GM18870 (cell line): ENCODE measurements around the gene SS18L1.
"Not testable (repeated sequence)": the region's sequence is repeated elsewhere in the genome, so short reads cannot be mapped to it uniquely, and the experiment has no call there.

Experiments used
- ATAC-seq: cut with Tn5 transposase; IDR thresholded peaks from one replicate; pipeline ENCODE4 v1.9.1; 2021; ENCODE audit warnings: moderate library complexity; ENCODE audit not compliant: unreplicated experiment

The SS18L1 gene, protein sequence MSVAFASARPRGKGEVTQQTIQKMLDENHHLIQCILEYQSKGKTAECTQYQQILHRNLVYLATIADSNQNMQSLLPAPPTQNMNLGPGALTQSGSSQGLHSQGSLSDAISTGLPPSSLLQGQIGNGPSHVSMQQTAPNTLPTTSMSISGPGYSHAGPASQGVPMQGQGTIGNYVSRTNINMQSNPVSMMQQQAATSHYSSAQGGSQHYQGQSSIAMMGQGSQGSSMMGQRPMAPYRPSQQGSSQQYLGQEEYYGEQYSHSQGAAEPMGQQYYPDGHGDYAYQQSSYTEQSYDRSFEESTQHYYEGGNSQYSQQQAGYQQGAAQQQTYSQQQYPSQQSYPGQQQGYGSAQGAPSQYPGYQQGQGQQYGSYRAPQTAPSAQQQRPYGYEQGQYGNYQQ

DNA sequence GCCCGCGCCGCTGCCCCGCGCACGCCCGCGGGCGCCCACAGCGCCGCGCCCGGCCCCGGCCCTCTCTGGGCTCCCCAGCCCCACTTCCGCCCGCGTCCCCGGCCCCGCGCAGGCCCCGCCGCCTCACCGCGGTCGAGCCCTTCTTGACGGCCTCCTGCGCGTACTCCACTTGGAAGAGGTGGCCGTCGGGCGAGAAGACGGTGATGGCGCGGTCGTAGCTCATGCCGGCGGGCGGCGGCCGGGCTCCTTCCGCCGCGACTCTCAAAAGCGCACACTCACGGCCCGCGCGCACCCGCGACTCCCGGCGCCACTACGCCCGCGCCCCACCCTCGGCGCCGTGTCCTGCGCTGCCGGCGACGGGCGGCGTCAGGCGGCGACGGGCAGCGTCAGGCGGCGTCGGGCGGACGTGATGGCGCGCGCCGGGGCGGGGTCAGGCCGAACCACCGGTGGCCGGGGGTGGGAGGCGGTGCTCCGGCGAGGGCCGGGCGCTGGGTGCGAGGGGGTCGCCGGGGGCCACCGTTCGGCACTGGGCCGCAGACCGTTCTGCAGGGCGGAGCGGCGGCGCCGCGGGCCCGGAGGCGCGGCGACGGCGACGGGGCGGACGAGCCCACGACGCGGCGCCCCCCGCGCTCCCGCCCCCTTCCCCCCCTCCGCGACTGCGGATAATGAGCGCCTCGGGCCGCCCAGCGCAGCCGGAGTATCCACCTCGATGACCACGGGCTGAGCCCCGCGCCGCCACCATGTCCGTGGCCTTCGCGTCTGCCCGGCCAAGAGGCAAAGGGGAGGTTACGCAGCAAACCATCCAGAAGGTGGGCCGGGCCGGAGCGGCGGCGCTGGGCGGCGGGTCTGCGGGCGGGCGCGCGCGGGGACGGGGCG lies at the start of gene SS18L1, which contains the start of gene PSMA7:
Gene SS18L1, plus strand, starts transcription at position 689 of the 876 bp plus-strand sequence. Its CDS starts 52 bp downstream, at position 741.
Gene PSMA7, minus strand, starts transcription at position 314 of the 876 bp plus-strand sequence. Its CDS starts 91 bp downstream, at position 223.
- peak; percentile 42 for ATAC-seq

DNA sequence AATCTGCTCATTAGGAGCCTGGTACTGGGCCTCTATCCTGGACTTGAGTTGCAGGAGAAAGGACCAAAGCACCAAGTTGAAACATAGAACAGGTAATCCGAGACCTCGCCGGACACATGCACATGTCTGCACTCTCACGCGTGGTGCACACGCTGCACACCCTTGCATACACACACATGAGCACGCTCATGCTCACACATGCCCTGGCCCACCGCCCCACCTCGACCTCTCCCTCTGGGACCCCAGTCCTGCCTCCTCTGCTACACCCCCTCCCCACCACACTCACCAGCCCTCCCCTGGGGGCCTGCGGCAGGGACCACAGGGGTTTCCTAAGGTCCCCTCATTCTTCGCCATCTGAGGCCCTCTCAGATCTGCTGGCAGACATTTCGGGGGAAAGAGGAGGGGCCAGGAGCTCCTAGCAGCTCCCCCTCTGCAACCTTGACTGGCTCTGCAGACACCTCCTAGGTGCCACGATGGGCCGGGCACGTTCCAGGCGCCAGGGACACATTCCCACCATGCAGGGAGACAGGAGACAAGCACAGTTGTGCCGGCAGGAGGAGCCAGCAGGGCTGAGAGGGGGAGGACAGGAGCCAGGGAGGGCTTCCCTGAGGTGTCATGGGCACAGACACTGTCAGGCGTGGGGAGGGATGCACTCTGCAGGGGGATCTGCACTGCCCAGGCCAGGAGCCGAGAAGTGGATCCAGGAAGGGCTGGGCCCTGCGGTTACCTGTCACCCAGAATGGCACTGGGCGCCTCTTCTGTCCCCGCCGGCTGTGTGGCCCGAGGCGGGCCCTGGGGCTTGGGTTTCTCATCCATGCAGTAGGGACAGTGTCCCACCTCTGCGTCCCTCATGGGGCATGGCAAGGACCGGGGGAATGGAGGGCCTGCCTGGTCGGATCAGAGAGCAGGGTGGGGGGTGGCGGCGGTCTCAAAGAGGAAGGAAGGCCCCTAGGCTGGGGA lies 46.9 kb upstream of the SS18L1 start:
- ATAC-seq: no peak

DNA sequence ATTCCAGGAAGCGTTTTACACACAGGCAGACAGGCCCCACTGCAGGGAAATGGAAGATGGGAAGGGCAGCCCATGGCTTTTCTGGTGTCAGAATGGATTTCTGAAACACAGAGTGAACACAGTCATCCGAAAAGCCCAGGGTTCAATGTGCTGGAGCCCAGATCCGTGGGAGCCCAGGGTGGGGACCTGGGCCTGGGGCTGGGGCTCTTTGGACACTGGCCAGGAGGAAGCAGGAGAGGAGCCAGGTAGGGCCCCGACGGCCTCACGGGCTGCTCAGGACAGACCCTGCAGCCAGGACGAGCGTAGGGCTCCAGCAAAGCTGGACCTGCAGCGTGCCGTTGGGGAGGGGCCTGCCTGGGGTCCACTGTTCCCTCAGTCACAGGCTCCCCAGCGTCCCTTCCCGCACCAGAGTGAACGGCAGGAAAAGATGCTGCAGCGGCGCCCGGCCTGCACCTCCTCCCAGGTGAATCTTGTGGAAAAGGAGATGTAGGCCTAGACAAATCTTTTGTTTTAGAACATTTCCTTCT lies 45.6 kb upstream of the SS18L1 start:
- ATAC-seq: no peak

DNA sequence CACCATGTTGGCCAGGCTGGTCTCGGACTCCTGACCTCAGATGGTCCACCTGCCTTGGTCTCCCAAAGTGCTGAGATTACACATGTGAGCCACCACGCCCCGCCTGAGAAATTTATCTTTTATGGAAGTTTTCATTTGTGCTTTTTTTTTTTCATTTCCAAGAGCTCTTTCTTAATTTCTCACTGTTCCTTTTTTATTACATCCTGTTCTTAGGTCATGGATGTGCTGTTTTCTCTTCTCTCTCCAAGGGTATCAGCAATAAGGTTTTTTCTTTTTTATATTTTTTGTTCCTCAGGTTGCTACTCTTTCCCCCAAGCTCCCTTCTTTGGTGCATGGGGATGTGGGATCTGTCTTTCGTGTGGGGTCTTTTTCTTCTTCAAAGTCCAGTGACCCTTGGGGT lies 42.5 kb upstream of the SS18L1 start:
- ATAC-seq: no peak

DNA sequence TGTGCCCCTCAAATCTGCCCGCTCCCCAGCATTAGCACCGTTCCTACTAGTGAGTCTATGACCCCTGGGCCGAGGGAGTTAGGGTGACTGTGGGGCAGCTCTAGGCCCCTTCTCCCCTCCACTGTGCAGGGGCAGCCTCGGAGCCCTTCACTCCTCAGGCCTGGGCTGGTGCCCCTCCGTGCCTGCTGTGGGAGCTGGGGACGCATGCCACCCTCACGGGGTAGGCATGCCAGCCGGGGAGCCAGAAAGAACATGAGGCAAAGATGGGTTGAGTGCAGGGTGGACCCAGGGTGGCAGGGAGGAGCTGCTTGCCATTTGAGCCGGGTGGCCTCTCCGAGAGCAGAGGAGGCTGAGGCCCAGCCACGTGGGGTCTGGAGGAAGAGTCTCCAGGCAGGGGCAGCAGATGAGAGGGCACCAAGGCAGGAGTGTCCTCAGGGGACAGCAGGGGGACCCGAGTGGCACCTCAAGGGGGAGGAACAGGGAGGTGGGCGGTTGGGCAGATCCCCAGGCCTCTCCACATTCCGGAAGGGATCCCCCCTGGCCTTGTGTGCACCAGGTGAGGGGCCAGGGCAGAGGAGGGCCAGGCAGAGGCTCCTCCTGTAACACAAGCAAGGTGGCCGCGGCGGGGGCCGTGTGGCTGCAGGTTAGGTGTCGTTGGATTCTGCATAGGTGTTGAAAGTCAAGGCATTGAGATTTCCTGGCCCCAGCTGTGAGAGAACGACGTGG lies 39.9 kb upstream of the SS18L1 start:
- no peak for ATAC-seq

DNA sequence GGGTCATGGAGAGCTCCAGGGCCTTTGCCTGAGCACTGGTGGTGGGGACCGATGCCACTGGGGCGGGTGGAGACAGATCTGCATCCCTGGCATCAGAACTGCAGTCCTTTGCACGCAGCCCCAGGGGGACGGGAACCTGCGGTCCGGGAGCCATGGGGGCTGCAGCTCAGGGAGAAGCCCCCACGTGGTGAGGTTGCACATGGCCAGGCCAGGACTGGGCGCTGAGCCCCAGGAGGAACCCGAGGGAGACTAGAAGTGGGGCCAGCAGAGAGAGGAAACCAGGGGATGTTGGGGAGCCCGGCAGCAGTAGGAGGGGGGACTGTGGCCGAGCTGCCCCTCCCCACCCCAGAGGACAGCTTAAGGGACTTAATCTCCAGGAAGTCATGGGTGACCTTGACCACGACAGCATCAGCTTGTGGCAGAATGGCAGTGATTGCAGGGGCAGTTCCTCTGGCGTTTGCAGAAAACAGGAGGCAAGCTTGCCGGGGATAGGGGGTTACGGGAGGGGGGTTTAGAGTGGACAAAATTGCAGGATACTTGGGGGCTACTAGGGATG lies 39.3 kb upstream of the SS18L1 start:
- ATAC-seq: no peak

DNA sequence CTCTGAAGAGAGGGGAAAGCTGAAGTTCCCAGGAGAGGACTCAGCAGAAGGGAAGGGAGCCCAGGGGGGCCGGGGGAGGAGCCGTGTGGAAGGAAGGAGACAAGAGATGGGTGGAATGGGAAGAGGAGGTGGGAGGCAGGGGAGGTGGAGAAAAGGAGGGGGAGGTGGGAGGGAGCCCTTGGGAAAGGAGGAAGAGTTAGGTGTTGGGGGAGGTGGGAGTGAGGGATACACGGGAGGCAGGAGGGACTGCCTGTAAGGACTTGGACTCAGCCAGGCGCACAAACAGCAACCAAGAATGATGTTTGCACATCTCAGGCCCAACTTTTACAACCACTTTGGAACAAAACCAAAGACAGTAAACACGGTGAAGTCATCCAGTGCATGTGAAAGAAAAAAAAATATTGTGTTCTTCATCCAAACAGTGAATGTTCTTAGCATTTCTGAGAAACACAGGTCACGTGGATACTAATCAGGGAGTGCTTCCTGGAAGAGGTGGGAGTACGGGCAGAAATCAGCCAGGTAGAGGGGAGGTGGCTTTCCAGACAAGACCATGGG lies 38.7 kb upstream of the SS18L1 start:
- ATAC-seq: no peak

DNA sequence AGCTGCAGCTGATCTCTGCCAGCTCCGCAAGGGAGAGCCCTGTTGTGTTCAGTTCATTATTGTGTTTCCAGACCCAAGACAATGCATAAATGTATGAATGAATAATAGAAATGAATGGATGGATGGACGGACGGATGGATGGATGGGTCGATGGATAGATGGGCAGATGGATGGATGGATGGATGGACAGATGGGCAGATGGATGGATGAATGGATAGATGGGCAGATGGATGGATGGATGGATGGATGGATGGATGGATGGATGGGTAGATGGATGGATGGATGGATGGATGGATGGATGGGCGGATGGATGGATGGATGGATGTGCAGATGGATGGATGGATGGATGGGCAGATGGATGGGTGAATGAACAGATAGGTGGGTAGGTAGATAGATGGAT lies 38.0 kb upstream of the SS18L1 start:
- ATAC-seq: no peak

DNA sequence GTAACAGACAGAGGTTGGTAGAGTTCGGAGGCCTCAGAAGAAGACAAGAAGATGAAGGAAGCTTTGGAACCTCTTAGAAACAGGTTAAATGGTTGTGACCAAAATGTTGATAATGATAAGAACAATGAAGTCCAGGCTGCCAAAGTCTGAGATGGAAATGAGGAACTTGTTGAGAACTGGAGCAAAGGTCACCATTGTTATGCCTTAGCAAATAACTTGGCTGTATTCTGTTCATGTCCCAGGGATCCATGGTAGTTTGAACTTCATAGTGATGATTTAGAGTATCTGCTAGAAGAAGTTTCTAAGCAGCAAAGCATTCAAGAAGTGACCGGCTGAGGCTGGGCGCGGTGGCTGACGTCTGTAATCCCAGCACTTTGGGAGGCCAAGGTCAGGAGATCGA lies 32.4 kb upstream of the SS18L1 start:
- ATAC-seq: no peak

DNA sequence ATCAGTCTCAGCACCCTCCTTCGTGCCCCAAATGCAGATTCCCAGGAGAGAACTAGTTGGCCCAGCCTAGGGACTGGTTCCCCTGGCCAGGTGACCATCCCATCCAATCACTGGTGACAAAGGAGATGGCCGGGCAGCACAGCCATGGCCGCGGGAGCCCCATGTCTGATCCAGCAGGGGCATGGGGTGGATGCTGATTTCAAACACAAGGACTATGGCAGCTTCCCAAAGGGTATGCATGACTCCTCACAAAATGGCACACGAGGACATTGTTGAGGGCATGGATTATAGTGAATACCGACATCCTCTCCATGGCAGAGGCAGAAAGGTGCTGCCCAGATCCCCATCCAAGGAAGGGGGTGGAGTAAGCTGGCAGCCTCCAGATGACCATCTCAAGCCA lies 31.2 kb upstream of the SS18L1 start:
- ATAC-seq: no peak

DNA sequence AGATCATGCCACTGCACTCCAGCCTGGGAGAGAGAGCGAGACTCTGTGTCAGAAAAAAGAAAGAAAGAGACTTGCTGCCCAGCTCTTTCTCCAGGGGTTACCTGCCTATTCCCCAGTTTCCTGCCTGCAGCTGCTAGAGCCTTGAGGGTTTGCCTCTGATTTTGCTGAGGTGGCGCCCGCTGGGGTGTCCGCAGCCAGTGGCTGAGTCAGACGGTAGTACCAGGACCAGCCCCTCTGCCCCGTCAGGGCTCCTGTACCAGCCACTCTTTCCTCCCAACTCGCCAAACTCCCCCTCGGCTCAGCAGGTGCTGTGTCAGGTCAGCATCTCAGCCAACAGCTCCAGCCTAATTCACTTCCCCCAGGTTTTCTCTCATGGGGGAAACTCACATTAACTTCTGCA lies 28.7 kb upstream of the SS18L1 start:
- no peak for ATAC-seq

DNA sequence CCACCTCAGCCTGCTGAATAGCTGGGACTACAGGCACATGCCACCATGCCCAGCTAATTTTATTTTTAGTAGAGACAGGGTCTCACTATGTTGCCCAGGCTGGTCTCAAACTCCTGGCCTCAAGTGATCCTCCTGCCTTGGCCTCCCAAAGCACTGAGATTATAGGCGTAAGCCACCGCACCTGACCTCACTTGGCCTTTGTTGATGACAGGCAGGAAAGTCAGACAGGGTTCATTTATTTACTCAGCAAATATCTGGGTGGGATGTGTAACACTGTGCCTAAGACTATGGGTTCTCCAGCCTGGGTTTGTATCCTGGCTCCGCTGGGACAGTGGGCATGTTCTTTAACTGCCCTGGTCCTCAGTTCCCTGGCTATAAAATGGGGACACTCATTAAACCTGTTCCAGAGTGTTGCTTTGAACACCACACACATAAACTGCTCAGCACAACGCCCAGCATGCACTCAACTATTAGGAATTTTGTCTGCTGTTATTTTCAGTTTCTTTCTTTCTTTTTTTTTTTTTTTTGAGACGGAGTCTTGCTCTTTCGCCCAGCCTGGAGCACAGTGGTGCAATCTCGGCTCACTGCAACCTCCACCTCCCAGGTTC lies 27.7 kb upstream of the SS18L1 start:
- ATAC-seq: not testable (repeated sequence)

DNA sequence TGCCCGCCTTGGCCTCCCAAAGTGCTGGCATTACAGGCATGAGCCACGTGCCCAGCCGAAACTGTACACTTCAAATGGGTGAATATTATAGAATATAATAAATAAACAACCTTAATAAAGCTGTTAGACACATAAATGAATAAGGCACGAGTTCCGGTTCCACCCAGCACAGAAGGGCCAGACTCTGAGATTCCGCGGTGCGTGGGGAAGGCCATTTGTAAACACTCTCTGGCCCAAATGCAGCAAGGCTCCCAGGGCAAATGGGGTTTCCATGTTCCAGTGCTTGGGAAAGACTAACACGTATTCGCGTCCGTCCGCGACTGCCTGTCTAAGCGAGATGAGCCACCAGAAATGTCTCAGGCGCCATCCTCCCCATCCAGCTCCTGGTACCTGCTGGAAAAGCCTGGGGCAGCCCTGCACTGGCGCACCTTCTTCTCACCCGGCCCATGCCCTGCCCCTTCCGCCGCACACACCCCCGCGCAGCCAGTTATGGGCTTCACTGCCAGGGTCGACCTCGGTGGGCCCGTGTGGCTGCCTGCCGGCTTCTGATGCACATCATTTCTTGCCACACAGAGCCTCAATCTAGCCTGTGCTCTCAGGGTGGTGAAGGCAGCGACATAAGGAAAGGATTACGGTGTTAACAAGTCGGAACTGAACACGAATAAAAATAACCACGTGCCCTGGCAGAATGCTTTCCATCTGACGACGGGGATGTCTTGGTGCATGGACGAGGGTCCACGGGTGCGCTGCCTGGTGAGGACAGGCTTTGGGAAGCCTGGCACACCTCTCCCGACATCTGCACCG lies 26.8 kb upstream of the SS18L1 start:
- ATAC-seq: no peak

DNA sequence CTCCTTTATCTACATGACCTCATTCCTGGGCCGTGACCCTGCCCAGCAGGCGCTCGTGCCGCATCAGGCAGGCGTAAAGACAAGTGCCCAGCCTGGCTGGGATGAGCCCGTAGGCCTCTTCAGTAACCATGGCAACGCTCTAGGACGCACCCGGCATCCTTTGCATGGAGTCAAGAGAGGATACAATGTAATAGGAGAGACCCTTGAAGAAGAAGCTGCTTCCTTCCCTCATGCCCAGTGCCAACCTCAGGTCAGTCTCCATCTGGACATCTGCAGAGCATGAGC lies 26.3 kb upstream of the SS18L1 start:
- no peak for ATAC-seq

DNA sequence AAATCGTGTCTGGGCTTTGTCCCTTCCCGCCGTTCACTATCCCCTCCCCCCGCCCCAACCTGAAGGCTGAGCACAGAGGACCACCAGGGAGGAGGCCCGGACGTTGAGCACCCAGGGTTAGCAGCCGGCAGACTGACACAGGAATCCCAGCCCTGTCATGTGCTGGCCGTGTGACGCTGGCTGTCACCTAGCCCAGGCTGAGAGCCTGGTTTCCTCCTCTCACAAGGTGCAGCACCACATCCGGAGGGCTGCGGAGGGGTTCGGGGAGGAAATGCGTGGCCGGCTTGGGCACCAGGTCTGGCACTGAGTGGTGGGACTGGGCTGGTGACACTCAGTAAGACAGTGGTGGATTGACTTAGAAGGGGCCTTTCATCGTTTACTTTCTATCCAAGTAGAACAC lies 25.9 kb upstream of the SS18L1 start:
- ATAC-seq: no peak

DNA sequence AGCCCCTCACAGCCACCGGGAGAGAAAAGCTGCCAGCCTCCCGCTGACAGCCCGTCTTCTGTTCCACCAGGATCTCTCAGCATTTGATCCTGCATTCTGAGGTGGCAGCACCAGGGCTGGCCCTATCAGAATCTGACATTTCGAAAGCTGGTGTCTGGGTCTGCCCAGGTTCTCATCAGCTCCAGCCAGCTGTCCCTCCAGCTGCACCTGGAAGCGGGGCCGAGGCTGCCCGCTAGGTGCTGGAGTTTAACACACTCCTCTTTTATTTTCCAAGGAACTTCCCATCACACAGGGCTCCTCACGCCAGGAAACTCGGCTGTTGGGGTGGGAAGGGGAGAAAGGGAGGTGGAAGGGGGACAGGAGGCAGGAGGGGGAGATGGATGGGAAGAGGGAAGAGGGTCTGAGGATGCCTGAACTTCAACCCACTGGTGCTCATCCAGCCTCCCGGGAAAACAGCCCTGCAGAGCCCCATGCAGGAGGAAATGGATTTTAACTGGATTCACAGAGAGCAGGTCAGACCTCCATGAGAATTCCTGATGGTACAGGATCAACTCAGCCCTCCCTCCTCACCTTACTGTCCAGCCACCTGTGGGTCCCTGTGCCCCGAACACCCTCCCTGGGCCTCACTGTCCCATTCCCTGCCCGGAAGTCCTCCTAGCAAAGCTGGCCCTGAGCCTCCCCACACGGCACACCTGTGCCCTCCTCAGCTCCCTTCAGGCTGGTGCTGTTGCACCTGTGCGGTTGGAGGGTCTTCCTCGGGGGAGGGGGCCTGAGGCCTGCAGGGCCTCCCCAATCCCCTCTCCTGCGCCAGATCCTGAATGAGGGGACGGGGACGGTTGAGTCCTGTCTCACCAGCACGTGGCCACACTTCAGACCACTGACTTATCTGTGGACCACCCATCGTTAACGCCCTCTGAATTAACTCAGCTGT lies 25.2 kb upstream of the SS18L1 start:
- ATAC-seq: no peak

DNA sequence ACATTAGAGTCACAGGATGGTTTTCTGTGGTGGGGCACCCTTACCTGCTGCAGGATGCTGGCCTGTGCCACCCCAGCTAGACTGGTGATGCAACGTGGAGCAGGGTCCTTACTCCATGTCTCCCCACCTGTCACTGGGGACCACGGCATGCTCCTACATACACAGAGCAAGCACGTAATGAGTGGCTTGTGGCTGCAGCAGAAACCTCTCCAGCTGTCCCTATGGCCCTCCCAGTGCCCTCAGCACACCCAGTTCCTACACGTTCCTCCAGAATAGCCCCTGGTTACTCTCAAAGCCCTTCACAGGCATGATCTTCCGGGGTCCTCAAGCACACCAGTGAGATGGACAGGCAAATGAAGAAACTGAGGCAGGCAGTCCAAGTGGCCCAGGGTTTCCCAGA lies 24.5 kb upstream of the SS18L1 start:
- no peak for ATAC-seq
